ENCODE data around the gene ADAMTS2. TPM values are rescaled to one million over a fixed set of nuclear protein-coding genes. Genes with fewer than 3 reads are reported as not detected.

The ADAMTS2 gene
- total RNA-seq, 1 donor from 2014 or later: 18.8 TPM

DNA sequence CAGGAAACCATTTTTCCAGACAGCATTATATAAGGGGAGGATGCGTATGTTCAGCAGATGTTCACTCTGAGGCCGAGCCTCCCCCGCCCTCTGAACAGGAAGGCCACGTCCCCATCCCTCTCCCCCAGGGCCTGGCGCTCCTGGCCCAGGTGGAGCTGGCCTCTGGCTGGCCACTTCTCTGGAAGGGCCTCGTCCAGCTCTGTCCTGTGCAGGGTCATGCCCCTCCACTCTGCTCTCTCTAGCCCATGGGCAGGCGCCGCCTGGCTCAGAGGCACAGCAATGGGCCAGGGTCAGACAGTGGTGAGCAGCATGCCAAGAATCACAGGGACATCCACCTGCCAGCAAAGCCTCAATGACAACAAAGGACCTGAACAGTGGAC lies 34.2 kb downstream of the ADAMTS2 start:
- H3K9ac ChIP-seq (ENCODE audit: low read length): no peak overlapping the region
- H3K79me2 ChIP-seq (ENCODE audit: insufficient read depth, low read length): no peaks in the 10 kb centered on the region
- H2AFZ ChIP-seq (ENCODE audit: low read depth, low read length): no peak overlapping the region
- FAIRE-seq: no peak
- Mint-ChIP-seq H3K27me3 (ENCODE audit: low read depth, unreplicated experiment) (peaks cover 7% of the 10 kb centered on the region), H3K27ac (ENCODE audit: unreplicated experiment) (no peak overlapping the region), H3K9me3 (ENCODE audit: unreplicated experiment) (peaks cover 25% of the 10 kb centered on the region), H3K4me3 (ENCODE audit: unreplicated experiment) (no peak overlapping the region), H3K36me3 (ENCODE audit: low read depth, unreplicated experiment) (peaks cover 9% of the 10 kb centered on the region), H3K4me1 (ENCODE audit: low read depth, unreplicated experiment) (no peaks in the 10 kb centered on the region)
- H3K4me3 ChIP-seq (ENCODE audit: insufficient read depth, low read depth, low read length): no peak overlapping the region
- no peak overlapping the region for H3K4me2 ChIP-seq (ENCODE audit: low read length)
- H4K20me1 ChIP-seq (ENCODE audit: insufficient read depth, low read length): no peaks in the 10 kb centered on the region
- H3K27ac ChIP-seq (ENCODE audit: low read depth, low read length): no peak overlapping the region
- H3K27me3 ChIP-seq (ENCODE audit: insufficient read depth, low read length): no peaks in the 10 kb centered on the region
- no peaks in the 10 kb centered on the region for H3K36me3 ChIP-seq (ENCODE audit: insufficient read depth, low read length)
- no peak for TF ChIP-seq EZH2 (IDR thresholded peaks at IDR 0.05; ENCODE audit: insufficient read depth, low read length)
- TF ChIP-seq, protein P1, sequence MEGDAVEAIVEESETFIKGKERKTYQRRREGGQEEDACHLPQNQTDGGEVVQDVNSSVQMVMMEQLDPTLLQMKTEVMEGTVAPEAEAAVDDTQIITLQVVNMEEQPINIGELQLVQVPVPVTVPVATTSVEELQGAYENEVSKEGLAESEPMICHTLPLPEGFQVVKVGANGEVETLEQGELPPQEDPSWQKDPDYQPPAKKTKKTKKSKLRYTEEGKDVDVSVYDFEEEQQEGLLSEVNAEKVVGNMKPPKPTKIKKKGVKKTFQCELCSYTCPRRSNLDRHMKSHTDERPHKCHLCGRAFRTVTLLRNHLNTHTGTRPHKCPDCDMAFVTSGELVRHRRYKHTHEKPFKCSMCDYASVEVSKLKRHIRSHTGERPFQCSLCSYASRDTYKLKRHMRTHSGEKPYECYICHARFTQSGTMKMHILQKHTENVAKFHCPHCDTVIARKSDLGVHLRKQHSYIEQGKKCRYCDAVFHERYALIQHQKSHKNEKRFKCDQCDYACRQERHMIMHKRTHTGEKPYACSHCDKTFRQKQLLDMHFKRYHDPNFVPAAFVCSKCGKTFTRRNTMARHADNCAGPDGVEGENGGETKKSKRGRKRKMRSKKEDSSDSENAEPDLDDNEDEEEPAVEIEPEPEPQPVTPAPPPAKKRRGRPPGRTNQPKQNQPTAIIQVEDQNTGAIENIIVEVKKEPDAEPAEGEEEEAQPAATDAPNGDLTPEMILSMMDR (IDR thresholded peaks at IDR 0.05; ENCODE audit: insufficient read depth, low read depth, low read length): no peak
- H3K9me3 ChIP-seq (ENCODE audit: insufficient read depth, low read depth, low read length): no peaks in the 10 kb centered on the region
- H3K4me1 ChIP-seq (ENCODE audit: insufficient read depth, low read length): no peaks in the 10 kb centered on the region
- no peak for DNase-seq (ENCODE audit: low read depth)

DNA sequence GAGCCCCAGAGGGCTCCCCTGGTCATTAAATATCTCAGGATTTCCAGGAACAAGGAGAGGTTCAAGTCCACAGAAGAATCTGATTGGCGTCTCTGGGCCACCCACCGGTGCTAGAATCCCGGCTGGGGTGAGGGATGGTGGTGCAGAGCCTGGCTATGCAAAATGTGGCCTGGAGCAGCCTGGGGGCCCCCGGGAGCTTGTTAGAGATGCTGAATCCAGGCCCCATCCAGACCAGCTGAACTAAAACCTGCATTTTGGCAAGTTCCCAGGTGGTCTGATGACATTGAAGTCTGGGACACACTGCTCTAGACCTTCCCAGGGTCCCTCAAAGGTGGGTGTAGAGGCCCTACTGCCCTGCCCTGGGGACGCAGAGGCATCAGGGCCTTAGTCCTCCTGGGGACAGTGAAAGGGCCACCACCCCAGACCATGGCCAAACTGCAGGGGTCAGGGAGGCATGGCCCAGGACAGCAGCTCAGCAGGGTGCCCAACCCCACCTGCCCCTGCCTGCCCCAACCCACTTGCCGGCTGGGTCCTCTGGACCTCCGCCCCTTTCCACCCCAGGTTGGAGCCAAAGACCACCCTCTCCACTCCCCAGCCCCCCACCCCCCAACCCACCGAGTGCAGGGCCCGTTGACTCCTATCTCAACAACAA lies 34.7 kb downstream of the ADAMTS2 start:
- Histone ChIP-seq H3K9ac (ENCODE audit: low read length) (no peak overlapping the region), H3K79me2 (ENCODE audit: insufficient read depth, low read length) (no peaks in the 10 kb centered on the region)
- no peak for FAIRE-seq

More for the DNA sequence above, 34.7 kb downstream of the ADAMTS2 start:
- H2AFZ ChIP-seq (ENCODE audit: low read depth, low read length): no peak overlapping the region
- Mint-ChIP-seq H3K36me3 (ENCODE audit: low read depth, unreplicated experiment) (peaks cover 7% of the 10 kb centered on the region), H3K27me3 (ENCODE audit: low read depth, unreplicated experiment) (peaks cover 2% of the 10 kb centered on the region), H3K4me3 (ENCODE audit: unreplicated experiment) (no peak overlapping the region), H3K9me3 (ENCODE audit: unreplicated experiment) (peaks cover 23% of the 10 kb centered on the region), H3K27ac (ENCODE audit: unreplicated experiment) (no peak overlapping the region), H3K4me1 (ENCODE audit: low read depth, unreplicated experiment) (no peaks in the 10 kb centered on the region)
- no peaks in the 10 kb centered on the region for H3K36me3 ChIP-seq (ENCODE audit: insufficient read depth, low read length)
- H4K20me1 ChIP-seq (ENCODE audit: insufficient read depth, low read length): no peaks in the 10 kb centered on the region
- no peak overlapping the region for H3K4me2 ChIP-seq (ENCODE audit: low read length)
- no peaks in the 10 kb centered on the region for H3K4me1 ChIP-seq (ENCODE audit: insufficient read depth, low read length)
- H3K9me3 ChIP-seq (ENCODE audit: insufficient read depth, low read depth, low read length): no peaks in the 10 kb centered on the region
- no peak overlapping the region for H3K27ac ChIP-seq (ENCODE audit: low read depth, low read length)
- TF ChIP-seq EZH2 (IDR thresholded peaks at IDR 0.05; ENCODE audit: insufficient read depth, low read length): no peak
- TF ChIP-seq, protein P1 (IDR thresholded peaks at IDR 0.05; ENCODE audit: insufficient read depth, low read depth, low read length): no peak
- H3K4me3 ChIP-seq (ENCODE audit: insufficient read depth, low read depth, low read length): no peak overlapping the region
- H3K27me3 ChIP-seq (ENCODE audit: insufficient read depth, low read length): no peaks in the 10 kb centered on the region
- DNase-seq (ENCODE audit: low read depth): no peak

Measured in astrocyte (in vitro differentiated cells and primary cell).